CD14-positive monocyte (primary cell): Measurements from ENCODE around the gene TRPM5. TPM values are rescaled to one million over a fixed set of nuclear protein-coding genes. Genes with fewer than 3 reads are reported as not detected.

ENCODE experiments used
- DNase-seq, 3 donors: peaks; one replicate each; pipeline ENCODE4 v3.0.0-alpha.2; 2011 to 2022
- H2AFZ ChIP-seq: 2 replicates; pipeline ENCODE4 v1.6.0; 2012; ENCODE audit warnings: mild to moderate bottlenecking, low read depth, low read length, inconsistent platforms; ENCODE audit not compliant: insufficient read depth, poor library complexity, severe bottlenecking
- H3K27ac ChIP-seq, 2 donors: 1 replicate in 1 of 2; 2 replicates in 1 of 2; pipeline ENCODE4 v1.5.1; 2012 to 2013; ENCODE audit warnings: low read length in 2 of 2, control low read depth in 1 of 2, inconsistent platforms in 1 of 2, low read depth in 1 of 2, mild to moderate bottlenecking in 1 of 2
- H3K27me3 ChIP-seq, 2 donors: one replicate each; pipeline versions ENCODE4 v1.6.0 to v1.6.1; 2011 to 2013; ENCODE audit warnings: low read length in 2 of 2; ENCODE audit not compliant: control insufficient read depth in 2 of 2, insufficient read depth in 2 of 2
- H3K36me3 ChIP-seq, 2 donors: replicated peaks in 1 of 2; 1 replicate in 1 of 2; 2 replicates in 1 of 2; pipeline versions ENCODE4 v1.5.1 to v1.6.1; 2012 to 2013; ENCODE audit warnings: low read length in 2 of 2, control low read depth in 1 of 2, inconsistent platforms in 1 of 2, mild to moderate bottlenecking in 1 of 2; ENCODE audit not compliant: insufficient read depth in 2 of 2, control insufficient read depth in 1 of 2
- H3K4me1 ChIP-seq, 2 donors: 1 replicate in 1 of 2; 2 replicates in 1 of 2; pipeline versions ENCODE4 v1.5.1 to v1.6.1; 2012 to 2013; ENCODE audit warnings: low read length in 2 of 2, control low read depth in 1 of 2, inconsistent platforms in 1 of 2, mild to moderate bottlenecking in 1 of 2, moderate library complexity in 1 of 2; ENCODE audit not compliant: insufficient read depth in 2 of 2, control insufficient read depth in 1 of 2
- H3K4me2 ChIP-seq: replicated peaks from 2 replicates; pipeline ENCODE3; 2012; ENCODE audit warnings: low read length, moderate library complexity, mild to moderate bottlenecking; ENCODE audit not compliant: poor library complexity, severe bottlenecking; ENCODE audit errors: extremely low read depth
- H3K4me3 ChIP-seq, 3 experiments: fragments of 200-600 bp in 1 of 3; sonication (generic) in 1 of 3; replicated peaks in 1 of 3; 1 replicate in 2 of 3; 2 replicates in 1 of 3; pipeline ENCODE4 v1.5.1; 2011 to 2013; ENCODE audit warnings: low read length in 3 of 3, mild to moderate bottlenecking in 3 of 3, control low read depth in 2 of 3, low read depth in 2 of 3, inconsistent platforms in 1 of 3, moderate library complexity in 1 of 3
- H3K79me2 ChIP-seq: 2 replicates; pipeline ENCODE4 v1.6.0; 2012; ENCODE audit warnings: mild to moderate bottlenecking, control low read depth, inconsistent platforms, low read length, moderate library complexity; ENCODE audit not compliant: insufficient read depth
- H3K9ac ChIP-seq: 2 replicates; pipeline ENCODE4 v1.6.0; 2017; ENCODE audit warnings: low read length, mild to moderate bottlenecking; ENCODE audit not compliant: insufficient read depth, poor library complexity, severe bottlenecking
- H3K9me3 ChIP-seq, 2 donors: replicated peaks in 1 of 2; 1 replicate in 1 of 2; 2 replicates in 1 of 2; pipeline versions ENCODE4 v1.5.1 to v1.6.1; 2012 to 2013; ENCODE audit warnings: low read length in 2 of 2, control low read depth in 1 of 2; ENCODE audit not compliant: control insufficient read depth in 1 of 2, insufficient read depth in 1 of 2
- H4K20me1 ChIP-seq: 2 replicates; pipeline ENCODE4 v1.6.0; 2012; ENCODE audit warnings: mild to moderate bottlenecking, low read length, control low read depth, moderate library complexity; ENCODE audit not compliant: insufficient read depth
- H3K27ac Mint-ChIP-seq, 7 donors: one replicate each; pipeline ENCODE4 v1.8.0; 2020; ENCODE audit warnings: mild to moderate bottlenecking in 7 of 7, mixed read lengths in 7 of 7, moderate library complexity in 6 of 7, inconsistent platforms in 2 of 7
- H3K27me3 Mint-ChIP-seq, 3 donors: one replicate each; pipeline ENCODE4 v1.8.0; 2021 to 2022; ENCODE audit warnings: low read depth in 3 of 3, mild to moderate bottlenecking in 3 of 3, mixed read lengths in 3 of 3, moderate library complexity in 3 of 3, inconsistent platforms in 1 of 3
- H3K36me3 Mint-ChIP-seq, 2 donors: one replicate each; pipeline ENCODE4 v1.8.0; 2020; ENCODE audit warnings: mixed read lengths in 2 of 2, inconsistent platforms in 1 of 2, mild to moderate bottlenecking in 1 of 2
- H3K4me1 Mint-ChIP-seq: one replicate; pipeline ENCODE4 v1.8.0; 2020; ENCODE audit warnings: mild to moderate bottlenecking, mixed read lengths
- H3K4me3 Mint-ChIP-seq, 2 donors: one replicate each; pipeline ENCODE4 v1.8.0; 2020; ENCODE audit warnings: mild to moderate bottlenecking in 2 of 2, mixed read lengths in 2 of 2, moderate library complexity in 1 of 2
- H3K9me3 Mint-ChIP-seq, 7 donors: one replicate each; pipeline ENCODE4 v1.8.0; 2020 to 2022; ENCODE audit warnings: mixed read lengths in 7 of 7, mild to moderate bottlenecking in 6 of 7, moderate library complexity in 6 of 7, inconsistent platforms in 2 of 7
- CTCF ChIP-seq: fragments of 200-600 bp; IDR thresholded peaks from one replicate; pipeline ENCODE4 v1.8.0; 2022; ENCODE audit warnings: antibody characterized with exemption, mild to moderate bottlenecking
- WGBS: methylation state at CpG from one replicate; pipeline ENCODE4 v1.1.5; 2013; ENCODE audit warnings: missing lambda C conversion rate; ENCODE audit not compliant: insufficient coverage; 5-methylcytosine and 5-hydroxymethylcytosine counted together
- intact Hi-C, 2 donors: fragments of 100-400 bp; cut with micrococcal nuclease; formaldehyde crosslinking; loops; one replicate each; pipeline versions ENCODE4 v1.15.0 to v1.15.1; 2023
- polyA plus RNA-seq, 3 donors: library from polyadenylated mRNA; depleted of rRNA in 1 of 3; unstranded in 2 of 3; stranded (reverse) in 1 of 3; fragments of 300-500 nt in 2 of 3; fragments of >200 nt in 1 of 3; fragmentation: Illumina TruSeq in 2 of 3; gene quantifications; 1 replicate in 2 of 3; 2 replicates in 1 of 3; pipeline ENCODE4 v1.2.3, GENCODE V29; 2012 to 2021

The TRPM5 gene
- polyA plus RNA-seq, 3 donors = 0.03 TPM; not detected in 2

- Histone ChIP-seq H3K9ac (no peak overlapping the region), H3K27ac (no peak overlapping the region), H3K4me3 (no peak overlapping the region), H3K36me3 (peaks cover 0 to 4% of the 10 kb centered on the region in 2 donors), H3K9me3 (no peaks in the 10 kb centered on the region), H4K20me1 (peaks cover 5% of the 10 kb centered on the region), H2AFZ (no peak overlapping the region), H3K27me3 (no peaks in the 10 kb centered on the region), H3K4me1 (peaks cover 16 to 19% of the 10 kb centered on the region in 2 donors), H3K79me2 (peaks cover 20% of the 10 kb centered on the region), H3K4me2 (no peak overlapping the region)
- Mint-ChIP-seq H3K27me3 (peaks cover 0 to 2% (median 0%) of the 10 kb centered on the region in 3 donors), H3K36me3 (peaks cover 2 to 10% of the 10 kb centered on the region in 2 donors), H3K4me3 (no peak overlapping the region), H3K9me3 (no peaks in the 10 kb centered on the region), H3K4me1 (peaks cover 10% of the 10 kb centered on the region), H3K27ac (no peak overlapping the region)
- DNase-seq = no peak
- intact Hi-C loops = no loop called here
- 97% methylated on average over 25 of the region's 26 CpGs for WGBS
- TF ChIP-seq CTCF = no peak
Observed at GRCh38 chr11:2396471-2396870, 47.8 kb downstream of the TRPM5 start.

- TF ChIP-seq CTCF = no peak
- 94% methylated on average over 6 of the region's 17 CpGs for WGBS
- Histone ChIP-seq H3K4me2 (no peak overlapping the region), H3K9me3 (no peaks in the 10 kb centered on the region), H4K20me1 (no peaks in the 10 kb centered on the region), H3K36me3 (peaks cover 0 to 4% of the 10 kb centered on the region in 2 donors), H3K9ac (no peak overlapping the region), H2AFZ (no peak overlapping the region), H3K79me2 (peaks cover 14% of the 10 kb centered on the region), H3K27ac (no peak overlapping the region), H3K4me3 (no peak overlapping the region), H3K27me3 (no peaks in the 10 kb centered on the region), H3K4me1 (peaks cover 10 to 13% of the 10 kb centered on the region in 2 donors)
- Mint-ChIP-seq H3K4me1 (peaks cover 6% of the 10 kb centered on the region), H3K27ac (no peak overlapping the region), H3K27me3 (peaks cover 0 to 2% (median 0%) of the 10 kb centered on the region in 3 donors), H3K36me3 (peaks cover 2 to 10% of the 10 kb centered on the region in 2 donors), H3K4me3 (no peak overlapping the region), H3K9me3 (no peaks in the 10 kb centered on the region)
- DNase-seq = no peak
- intact Hi-C loops = no loop called here
Observed at GRCh38 chr11:2395856-2396255, 48.5 kb downstream of the TRPM5 start.
